Esophagus muscularis mucosa (tissue), 4 donors: Measurements from ENCODE around the gene SERPINB6.

Experiments
- CTCF ChIP-seq, 3 experiments: fragments of 200-600 bp in 2 of 3; fragments of 450-650 bp in 1 of 3; sonication (generic) in 2 of 3; IDR thresholded peaks; one replicate each; pipeline ENCODE4 v1.5.1; 2017 to 2019; ENCODE audit warnings: antibody characterized with exemption in 3 of 3, mild to moderate bottlenecking in 2 of 3, moderate library complexity in 1 of 3
- EP300 ChIP-seq: sonication (generic); formaldehyde crosslinking; IDR thresholded peaks from one replicate; pipeline ENCODE4 v1.6.1; 2017; ENCODE audit warnings: antibody characterized with exemption
- POLR2A ChIP-seq: fragments of 450-650 bp; IDR thresholded peaks from one replicate; pipeline ENCODE4 v1.6.1; 2017; ENCODE audit warnings: antibody characterized with exemption, moderate library complexity, mild to moderate bottlenecking, low read depth
- POLR2AphosphoS5 ChIP-seq, 2 donors: sonication (generic); formaldehyde crosslinking; IDR thresholded peaks; one replicate each; pipeline ENCODE4 v1.6.1; 2017; ENCODE audit warnings: antibody characterized with exemption in 2 of 2

- no peak for TF ChIP-seq CTCF (IDR thresholded peaks at IDR 0.05)
- no peak for TF ChIP-seq POLR2A
- TF ChIP-seq POLR2AphosphoS5 (IDR thresholded peaks at IDR 0.05), result no peak
- TF ChIP-seq EP300, result no peak
Observed at GRCh38 chr6:3016473-3017280, 45.3 kb upstream of the SERPINB6 start.
